Activated naive CD8-positive, alpha-beta T cell treated with anti-CD3 and anti-CD28 coated beads, Interleukin-2, amount 50 U/mL, for 16 hours (primary cell): Measurements from ENCODE around the gene RBM28.

Source experiments
- DNase-seq: peaks from one replicate; pipeline ENCODE4 v3.0.0-alpha.2; 2020; ENCODE audit warnings: low read depth, low spot score

RBM28 gene, protein sequence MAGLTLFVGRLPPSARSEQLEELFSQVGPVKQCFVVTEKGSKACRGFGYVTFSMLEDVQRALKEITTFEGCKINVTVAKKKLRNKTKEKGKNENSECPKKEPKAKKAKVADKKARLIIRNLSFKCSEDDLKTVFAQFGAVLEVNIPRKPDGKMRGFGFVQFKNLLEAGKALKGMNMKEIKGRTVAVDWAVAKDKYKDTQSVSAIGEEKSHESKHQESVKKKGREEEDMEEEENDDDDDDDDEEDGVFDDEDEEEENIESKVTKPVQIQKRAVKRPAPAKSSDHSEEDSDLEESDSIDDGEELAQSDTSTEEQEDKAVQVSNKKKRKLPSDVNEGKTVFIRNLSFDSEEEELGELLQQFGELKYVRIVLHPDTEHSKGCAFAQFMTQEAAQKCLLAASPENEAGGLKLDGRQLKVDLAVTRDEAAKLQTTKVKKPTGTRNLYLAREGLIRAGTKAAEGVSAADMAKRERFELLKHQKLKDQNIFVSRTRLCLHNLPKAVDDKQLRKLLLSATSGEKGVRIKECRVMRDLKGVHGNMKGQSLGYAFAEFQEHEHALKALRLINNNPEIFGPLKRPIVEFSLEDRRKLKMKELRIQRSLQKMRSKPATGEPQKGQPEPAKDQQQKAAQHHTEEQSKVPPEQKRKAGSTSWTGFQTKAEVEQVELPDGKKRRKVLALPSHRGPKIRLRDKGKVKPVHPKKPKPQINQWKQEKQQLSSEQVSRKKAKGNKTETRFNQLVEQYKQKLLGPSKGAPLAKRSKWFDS

DNA sequence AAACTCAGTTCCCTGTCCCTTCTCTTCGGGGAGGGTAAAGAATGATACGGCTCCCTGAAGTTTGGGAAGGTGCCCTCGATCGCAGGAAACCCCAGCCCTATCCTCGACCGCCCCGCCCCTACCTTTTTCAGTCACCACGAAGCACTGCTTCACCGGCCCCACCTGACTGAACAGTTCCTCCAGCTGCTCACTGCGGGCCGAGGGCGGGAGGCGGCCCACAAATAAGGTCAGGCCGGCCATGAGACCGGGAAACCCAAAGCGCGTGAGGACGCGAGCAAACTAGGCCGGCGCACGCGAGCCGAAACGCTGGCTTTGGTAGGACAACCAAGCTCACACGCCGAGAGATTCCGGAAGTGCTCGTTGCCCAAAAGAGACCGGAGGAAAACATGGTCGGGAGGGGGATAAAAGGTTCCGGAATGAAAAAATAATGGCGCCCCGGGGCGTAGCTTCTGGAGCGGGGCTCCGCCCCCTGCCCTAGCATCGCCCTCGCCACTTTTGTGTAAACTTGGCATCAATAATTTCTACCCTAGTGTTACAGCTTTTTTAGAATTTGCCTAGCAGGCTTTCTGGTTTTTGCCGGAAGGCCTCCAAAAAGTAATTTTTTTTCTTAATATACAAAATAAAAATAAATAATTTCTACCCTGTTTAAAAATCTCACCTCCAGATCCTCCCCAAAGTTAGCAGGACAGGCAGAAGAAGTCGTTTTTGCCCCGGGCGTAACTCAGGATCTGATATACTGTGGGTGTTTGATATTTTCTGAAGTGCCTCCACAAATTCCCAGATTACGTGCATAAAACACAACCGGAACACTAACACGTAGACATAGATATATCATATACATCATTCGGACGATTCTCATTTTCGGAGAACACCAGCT is at the start of gene RBM28:
Gene RBM28, minus strand, starts transcription at position 355 of the 877 bp plus-strand sequence. Its CDS starts 115 bp downstream, at position 240.
- peak; percentile 70 for DNase-seq

DNA sequence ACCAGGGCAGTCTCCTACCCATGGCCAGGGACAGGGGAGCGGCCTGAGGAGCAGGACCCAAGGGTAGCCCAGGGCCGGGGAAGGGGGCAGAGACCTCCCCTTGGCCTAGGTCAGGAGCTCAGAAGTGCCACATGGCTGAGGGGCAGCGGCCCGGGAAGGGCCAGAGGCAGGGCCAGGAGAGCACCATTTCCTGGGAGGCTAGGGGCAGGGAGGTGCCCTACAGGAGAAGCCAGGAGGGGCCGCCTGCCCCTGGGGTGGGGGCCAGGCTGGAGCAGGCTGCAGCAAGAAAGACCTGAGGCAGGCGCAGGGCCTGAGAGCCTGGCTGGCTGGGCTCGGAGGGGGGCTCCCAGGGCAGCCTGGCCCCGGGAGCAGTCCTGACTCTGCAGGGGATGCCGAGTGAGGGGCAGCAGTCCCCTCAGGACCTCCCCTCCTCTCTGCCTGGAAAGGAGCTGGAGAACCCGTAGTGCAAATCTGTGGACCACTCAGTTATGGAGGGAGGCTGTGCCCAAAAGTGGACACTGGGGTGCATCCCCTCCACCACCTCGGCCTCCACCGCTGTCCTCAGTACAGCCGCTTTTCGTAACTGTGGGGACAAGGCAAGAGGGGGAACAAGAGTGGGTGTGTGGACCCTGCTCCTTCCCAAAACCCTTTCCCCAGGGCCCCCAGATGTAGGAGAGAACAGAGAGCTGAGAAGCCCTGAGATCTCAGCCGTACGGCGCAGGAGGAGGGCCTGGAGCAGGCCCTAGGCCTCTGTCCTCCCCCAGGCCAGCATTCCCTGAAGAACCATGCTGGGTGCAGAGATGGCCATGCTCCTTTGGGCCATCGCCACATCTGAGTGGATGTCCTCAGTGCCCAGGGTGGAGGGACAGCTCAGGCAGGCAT is 49.0 kb upstream of the RBM28 start:
- no peak for DNase-seq

- DNase-seq, result no peak
These were observed 48.1 kb upstream of the RBM28 start for GRCh38 chr7:128391805-128392204.

DNA sequence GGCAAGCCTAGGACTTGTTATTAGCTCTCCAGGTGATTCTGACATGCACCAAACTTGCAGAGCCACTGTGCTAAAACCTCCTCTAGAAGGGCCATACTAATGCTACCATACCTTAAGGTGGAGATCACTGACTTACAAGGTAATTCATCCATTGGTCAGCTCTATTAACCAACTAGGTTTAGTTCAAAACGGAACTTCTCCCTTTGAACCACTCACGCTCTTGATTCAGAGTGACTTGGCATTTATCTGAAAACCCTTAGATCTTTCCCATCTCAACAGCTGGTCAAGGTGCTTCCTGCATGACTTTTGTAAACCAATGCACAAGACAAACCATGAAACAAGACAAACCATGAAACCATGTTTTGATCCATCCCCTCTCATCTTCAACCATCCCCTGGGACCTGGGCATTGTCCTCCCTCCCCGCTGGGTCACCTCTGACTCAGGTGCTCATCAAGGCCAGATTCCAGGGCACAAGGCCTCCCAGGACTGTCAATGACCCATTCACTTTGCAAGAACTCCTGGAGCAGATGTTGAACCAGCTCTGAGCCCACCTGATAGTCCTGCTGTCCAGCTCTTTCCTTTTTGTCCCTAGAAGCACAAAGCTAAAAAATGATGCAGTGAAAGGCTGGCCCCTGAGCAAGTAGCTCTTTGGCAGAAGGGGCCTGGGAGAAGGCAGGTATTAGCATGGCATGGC is 47.3 kb upstream of the RBM28 start:
- DNase-seq, result no peak

- DNase-seq, result no peak
These were observed 46.1 kb upstream of the RBM28 start for GRCh38 chr7:128389618-128390329.

DNA sequence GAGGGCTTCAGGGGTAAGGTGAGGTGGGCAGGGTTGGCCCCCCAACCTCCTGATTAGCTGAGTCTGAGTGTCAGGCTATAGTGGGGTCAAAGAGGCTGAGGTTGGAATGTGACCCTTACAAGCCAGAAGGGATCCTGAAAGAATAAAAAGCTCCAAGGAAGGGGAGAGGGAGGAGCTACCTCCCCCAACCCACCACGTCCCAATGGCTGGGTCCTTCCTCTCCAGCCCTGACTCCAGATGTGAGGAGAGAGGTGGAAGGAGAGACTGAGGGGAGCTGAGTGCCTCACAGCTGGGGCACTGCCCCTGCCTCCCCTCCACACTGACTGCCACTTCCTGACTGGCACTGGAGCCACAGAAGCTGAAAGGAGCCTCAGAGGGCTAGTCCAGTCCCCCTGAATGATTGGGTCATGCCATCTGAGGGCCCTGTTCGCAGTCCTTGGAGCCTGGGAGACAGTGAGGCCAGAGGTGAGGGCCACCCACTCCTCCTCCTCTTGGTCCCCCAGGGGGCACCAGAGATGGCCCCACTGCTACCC is 45.4 kb upstream of the RBM28 start:
- DNase-seq, result no peak

DNA sequence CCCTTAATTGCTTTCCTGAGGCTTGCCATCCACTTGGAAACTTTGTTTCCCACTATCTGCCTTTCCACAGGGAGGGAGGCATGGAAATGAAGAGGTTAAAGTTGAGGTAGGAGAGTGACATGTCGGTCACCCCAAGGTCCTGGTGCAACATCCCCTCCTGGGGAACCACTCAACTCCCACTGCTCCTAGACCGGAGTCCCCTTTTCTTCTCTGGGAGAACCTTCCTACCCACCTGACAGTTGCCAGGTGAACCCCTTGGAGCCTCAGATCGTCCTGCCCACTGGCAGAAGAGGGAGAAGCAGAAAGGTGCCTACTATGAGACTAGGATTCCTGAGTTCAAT is 44.4 kb upstream of the RBM28 start:
- no peak for DNase-seq

DNA sequence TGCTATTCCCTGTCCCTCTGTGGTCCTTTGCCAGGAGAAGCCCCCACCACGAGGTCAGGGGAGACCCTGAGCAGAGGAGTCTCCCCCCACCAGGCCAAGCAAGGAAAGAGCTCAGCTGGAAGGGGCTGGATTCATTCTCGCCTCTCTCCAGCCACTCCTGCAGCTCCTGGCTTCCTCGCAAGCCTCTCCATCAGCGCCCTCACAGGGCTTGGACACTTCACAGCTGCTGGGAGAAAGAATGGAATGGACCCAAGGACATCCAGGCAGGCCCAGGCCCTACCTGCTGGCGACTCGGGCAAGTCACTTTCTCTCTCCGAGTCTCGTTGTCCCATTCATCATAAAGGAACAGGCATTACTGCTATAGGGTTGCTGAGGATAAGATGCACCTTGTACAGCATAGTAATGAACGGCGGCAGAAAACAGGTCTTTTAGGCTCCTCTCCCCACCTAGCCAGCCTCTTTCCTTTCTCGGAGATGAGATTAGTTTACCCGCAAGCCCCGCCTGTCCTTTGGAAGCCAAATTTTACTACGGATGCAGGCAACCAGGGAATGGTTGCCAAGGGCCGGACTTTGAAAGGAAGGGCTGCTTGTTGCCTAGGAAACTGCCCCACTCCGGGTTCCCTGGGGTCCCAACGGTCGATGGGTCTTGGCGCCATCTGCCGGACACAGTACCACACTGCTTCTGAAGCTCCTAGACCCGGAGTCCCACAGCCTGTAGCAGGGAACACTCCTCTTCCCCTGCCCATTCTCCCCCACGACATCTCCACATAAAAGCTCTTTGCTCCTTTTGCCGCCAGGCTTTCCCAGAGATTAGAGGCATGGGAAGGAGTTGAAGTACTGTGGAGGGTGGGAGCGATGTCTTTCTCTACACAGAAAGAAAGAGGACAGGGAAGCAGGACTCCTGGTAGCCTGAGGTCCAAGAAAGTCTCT is 43.8 kb upstream of the RBM28 start:
- peak; percentile 56 for DNase-seq

GRCh38 chr7:128385988-128386925 is 42.5 kb upstream of the RBM28 start:
- no peak for DNase-seq

GRCh38 chr7:128384726-128385125 is 41.0 kb upstream of the RBM28 start:
- DNase-seq, result no peak

DNA sequence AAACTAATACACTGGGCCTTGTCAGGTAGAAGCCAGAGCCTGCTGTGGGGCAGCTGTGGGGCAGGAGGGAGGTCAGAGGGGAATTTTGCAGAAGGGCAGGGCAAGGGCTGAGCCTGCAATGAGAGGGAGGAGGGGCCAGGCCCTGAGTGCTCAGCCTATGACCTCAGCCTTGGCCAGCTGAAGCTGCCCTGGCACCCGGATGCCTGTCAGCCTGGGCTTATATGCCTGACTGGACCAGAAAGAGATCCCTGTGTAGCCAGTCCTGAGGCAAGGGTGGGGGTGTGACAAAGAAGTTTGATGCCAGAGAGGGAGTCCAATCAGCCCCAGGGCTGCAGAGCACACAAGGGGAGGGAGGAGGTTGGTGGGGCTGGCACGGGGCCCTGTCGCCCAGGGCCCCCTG is 40.1 kb upstream of the RBM28 start:
- DNase-seq, result no peak

DNA sequence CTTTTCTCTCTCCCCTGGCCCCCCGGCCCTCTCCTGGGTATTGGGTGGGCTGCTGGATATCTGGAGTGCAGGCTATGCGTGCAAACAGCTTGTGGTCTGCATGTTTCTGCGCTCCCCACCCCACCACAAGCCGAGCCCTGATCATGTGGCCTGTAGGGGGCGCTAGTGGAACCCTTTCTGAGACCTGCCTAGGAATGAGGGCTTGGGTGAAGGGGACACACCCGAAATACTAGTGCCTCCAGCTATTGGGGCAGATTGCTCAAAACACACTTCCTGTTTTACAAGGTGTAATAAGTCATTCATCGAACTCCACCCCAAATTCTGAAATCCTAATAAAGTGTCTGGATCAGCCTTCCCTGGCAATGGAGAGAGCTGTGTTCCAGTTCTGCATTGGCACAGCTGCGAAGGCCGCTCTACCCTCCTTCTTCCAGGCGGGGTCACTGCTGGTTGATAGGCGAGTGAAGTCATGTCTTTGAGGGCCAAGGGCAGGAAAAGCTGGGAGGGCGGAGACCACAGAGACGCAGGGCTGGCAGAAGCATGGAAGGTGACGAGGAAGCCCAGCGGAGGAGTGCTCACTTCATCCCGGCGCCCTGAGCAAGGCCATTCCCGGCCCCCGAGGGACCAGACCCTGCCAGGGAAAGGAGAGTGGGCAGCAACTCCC is 37.6 kb upstream of the RBM28 start:
- DNase-seq, result no peak

DNA sequence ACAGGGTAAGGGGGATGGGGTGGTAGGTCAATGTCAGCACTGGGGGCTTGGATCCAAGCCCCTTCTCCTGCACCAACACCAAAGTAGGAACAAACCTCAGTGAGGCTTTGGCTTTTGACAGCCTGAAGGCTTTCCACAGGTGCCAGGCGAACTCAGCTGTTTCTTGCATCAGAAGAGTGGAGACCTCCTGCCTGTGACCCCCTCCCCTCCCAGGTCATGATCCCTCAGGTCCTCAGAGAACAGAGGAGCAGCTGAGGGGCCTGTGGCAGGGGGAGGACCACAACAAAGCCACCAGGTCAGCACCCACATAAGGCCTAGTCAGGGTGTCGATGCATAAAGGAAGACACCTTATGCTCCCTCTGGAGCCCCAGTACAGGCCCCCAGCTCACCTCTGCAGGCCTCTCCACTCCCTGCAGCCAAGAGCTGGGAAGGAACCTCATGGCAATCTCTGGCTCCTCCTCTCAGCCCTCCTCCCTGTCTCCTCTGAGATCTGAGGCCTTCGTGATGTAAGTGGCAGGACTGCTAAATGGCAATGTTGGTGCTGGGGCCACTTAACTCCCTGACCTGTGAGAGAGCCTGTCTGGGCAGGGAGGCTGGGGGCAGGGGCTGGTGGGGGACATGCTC is 36.9 kb upstream of the RBM28 start:
- DNase-seq, result no peak

DNA sequence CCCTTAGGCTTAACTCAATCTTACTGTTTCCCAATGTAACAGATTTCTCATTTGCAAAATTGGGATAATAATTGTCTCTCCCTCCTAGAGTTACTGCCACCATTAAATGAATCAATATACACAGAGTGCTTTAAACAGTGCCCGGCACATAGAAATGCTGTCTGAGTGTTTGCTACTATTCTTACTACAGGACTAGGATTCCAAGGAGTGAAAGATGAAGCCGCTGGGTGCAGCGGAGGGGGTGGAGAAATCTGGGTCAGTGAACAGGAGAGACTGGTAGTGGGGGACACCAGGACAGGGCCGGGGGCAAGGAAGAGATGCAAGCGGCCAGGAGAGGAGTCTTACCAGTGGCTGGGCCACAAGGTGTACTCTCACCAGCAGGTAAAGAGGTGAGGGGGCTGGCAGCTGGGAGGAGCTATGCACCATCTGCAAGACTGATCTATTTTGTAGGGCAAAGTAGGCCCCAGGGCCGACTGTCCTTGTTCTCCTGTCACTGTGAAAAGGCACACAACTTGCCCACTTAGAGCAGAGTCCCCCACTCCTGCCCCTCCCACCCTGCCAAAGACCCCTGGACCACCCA is 36.3 kb upstream of the RBM28 start:
- no peak for DNase-seq

DNA sequence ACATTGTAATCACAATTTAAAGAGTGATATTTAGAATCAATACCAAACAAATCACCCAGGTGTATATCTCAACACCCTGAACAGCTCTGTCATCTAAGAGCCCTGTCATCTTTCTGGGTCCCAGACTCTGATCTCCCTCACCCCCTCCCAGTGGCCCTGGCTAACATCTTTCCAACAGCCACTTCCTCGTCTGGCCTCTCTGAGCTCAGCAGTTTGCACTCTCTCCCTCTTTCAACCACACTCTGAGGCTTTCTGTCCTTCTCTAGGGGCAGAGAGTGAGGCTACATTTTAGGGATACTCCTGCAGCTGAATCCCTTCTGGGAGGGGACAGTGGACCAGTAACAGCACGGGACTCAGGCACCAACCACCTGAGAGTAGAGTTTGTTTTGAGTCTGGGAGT is 34.9 kb upstream of the RBM28 start:
- DNase-seq, result no peak

- DNase-seq, result no peak
These were observed 32.4 kb upstream of the RBM28 start for GRCh38 chr7:128376077-128376476.
